ENCODE data around the gene SLC22A4. TPM values are rescaled to one million over a fixed set of nuclear protein-coding genes. Genes with fewer than 3 reads are reported as not detected.

The SLC22A4 gene
- total RNA-seq, 3 donors from 2014 or later: 2.7 to 13.4 (median 3.6) TPM

GRCh38 chr5:132271251-132272246 lies 22.6 kb upstream of the SLC22A4 start:
- TF ChIP-seq CTCF (IDR thresholded peaks at IDR 0.05): no peak
- DNase-seq: peak in 2 of 3 donors; percentile 14 to 54
- intact Hi-C loops (cut with DNase I, micrococcal nuclease): no loop called here
- Histone ChIP-seq H3K36me3 (ENCODE audit: low read depth) (no peaks in the 10 kb centered on the region), H3K9me3 (no peaks in the 10 kb centered on the region), H3K4me1 (ENCODE audit: low read depth) (peaks cover 16% of the 10 kb centered on the region), H3K4me3 (no peak overlapping the region)
- no peak for ATAC-seq

- H3K4me1 ChIP-seq (ENCODE audit: low read depth): peaks cover 20% of the 10 kb centered on the region
- intact Hi-C loops (cut with DNase I, micrococcal nuclease): no loop called here
- DNase-seq (peak in 2 of 3 donors; percentile 78 to 79), ATAC-seq (peak; percentile 67)
- no peaks in the 10 kb centered on the region for H3K9me3 ChIP-seq
- TF ChIP-seq CTCF (IDR thresholded peaks at IDR 0.05): peak; percentile 72
- H3K36me3 ChIP-seq (ENCODE audit: low read depth): no peaks in the 10 kb centered on the region
- H3K4me3 ChIP-seq: no peak overlapping the region
Observed at GRCh38 chr5:132272311-132273210, 21.6 kb upstream of the SLC22A4 start.

- TF ChIP-seq CTCF (IDR thresholded peaks at IDR 0.05): no peak
- DNase-seq (no peak), ATAC-seq (no peak)
- Histone ChIP-seq H3K9me3 (no peaks in the 10 kb centered on the region), H3K4me3 (no peak overlapping the region), H3K36me3 (ENCODE audit: low read depth) (no peaks in the 10 kb centered on the region), H3K4me1 (ENCODE audit: low read depth) (peaks cover 31% of the 10 kb centered on the region)
- intact Hi-C loops (cut with DNase I, micrococcal nuclease): no loop called here
Observed at GRCh38 chr5:132273631-132274030, 20.6 kb upstream of the SLC22A4 start.

- Histone ChIP-seq H3K4me1 (ENCODE audit: low read depth) (peaks cover 31% of the 10 kb centered on the region), H3K36me3 (ENCODE audit: low read depth) (no peaks in the 10 kb centered on the region), H3K4me3 (no peak overlapping the region), H3K9me3 (no peaks in the 10 kb centered on the region)
- intact Hi-C loops (cut with DNase I, micrococcal nuclease): no loop called here
- ATAC-seq: peak; percentile 69
- peak in 2 of 3 donors; percentile 70 to 71 for DNase-seq
- no peak for TF ChIP-seq CTCF (IDR thresholded peaks at IDR 0.05)
Observed at GRCh38 chr5:132274050-132274792, 20.0 kb upstream of the SLC22A4 start.

Measured in mucosa of descending colon (tissue), 3 donors.